ENCODE measurements around the gene EXD3.

Gene EXD3

GRCh38 chr9:137431416-137431931, 8.5 kb upstream of the EXD3 start:
- no peak for DNase-seq (ENCODE audit: low read depth)
- H3K4me3 ChIP-seq (ENCODE audit: low read depth, low read length), result no peak overlapping the region
- no peak for TF ChIP-seq CTCF (IDR thresholded peaks at IDR 0.05; ENCODE audit: control insufficient read depth, extremely low read depth, insufficient read depth)

GRCh38 chr9:137430723-137431415, 7.9 kb upstream of the EXD3 start:
- TF ChIP-seq CTCF (IDR thresholded peaks at IDR 0.05; ENCODE audit: control insufficient read depth, extremely low read depth, insufficient read depth), result no peak
- H3K4me3 ChIP-seq (ENCODE audit: low read depth, low read length), result no peak overlapping the region
- DNase-seq (ENCODE audit: low read depth), result no peak

- no peak for DNase-seq (ENCODE audit: low read depth)
- TF ChIP-seq CTCF (IDR thresholded peaks at IDR 0.05; ENCODE audit: control insufficient read depth, extremely low read depth, insufficient read depth), result no peak
- H3K4me3 ChIP-seq (ENCODE audit: low read depth, low read length), result peak overlapping the region; percentile 35; the same call in 1 of the 2 replicates
Measured at GRCh38 chr9:137429974-137430722, 7.2 kb upstream of the EXD3 start.

- H3K4me3 ChIP-seq (ENCODE audit: low read depth, low read length), result no peak overlapping the region
- no peak for DNase-seq (ENCODE audit: low read depth)
- TF ChIP-seq CTCF (IDR thresholded peaks at IDR 0.05; ENCODE audit: control insufficient read depth, extremely low read depth, insufficient read depth), result no peak
Measured at GRCh38 chr9:137429546-137429890, 6.6 kb upstream of the EXD3 start.

- TF ChIP-seq CTCF (IDR thresholded peaks at IDR 0.05; ENCODE audit: control insufficient read depth, extremely low read depth, insufficient read depth), result no peak
- no peak overlapping the region for H3K4me3 ChIP-seq (ENCODE audit: low read depth, low read length)
- no peak for DNase-seq (ENCODE audit: low read depth)
Measured at GRCh38 chr9:137428841-137429545, 6.0 kb upstream of the EXD3 start.

- no peak overlapping the region for H3K4me3 ChIP-seq (ENCODE audit: low read depth, low read length)
- TF ChIP-seq CTCF (IDR thresholded peaks at IDR 0.05; ENCODE audit: control insufficient read depth, extremely low read depth, insufficient read depth), result no peak
- DNase-seq (ENCODE audit: low read depth), result no peak
Measured at GRCh38 chr9:137428311-137428630, 5.3 kb upstream of the EXD3 start.
